Chondrocyte (in vitro differentiated cells): ENCODE data around the gene GDF11. TPM values are rescaled to one million over a fixed set of nuclear protein-coding genes. Genes with fewer than 3 reads are reported as not detected.

Experiments
- DNase-seq: peaks from one replicate; pipeline ENCODE4 v3.0.0; 2021; ENCODE audit warnings: mixed read lengths, low spot score
- H3K27ac Mint-ChIP-seq: one replicate; pipeline ENCODE4 v1.8.0; 2021; ENCODE audit warnings: mild to moderate bottlenecking, moderate library complexity, mixed read lengths; ENCODE audit not compliant: unreplicated experiment
- H3K27me3 Mint-ChIP-seq: 2 replicates; pipeline ENCODE4 v1.8.0; 2021; ENCODE audit warnings: low read depth, mixed read lengths
- H3K36me3 Mint-ChIP-seq: 2 replicates; pipeline ENCODE4 v1.8.0; 2021; ENCODE audit warnings: low read depth, mixed read lengths
- H3K4me1 Mint-ChIP-seq: 2 replicates; pipeline ENCODE4 v1.8.0; 2021; ENCODE audit warnings: low read depth, mild to moderate bottlenecking, mixed read lengths
- H3K4me3 Mint-ChIP-seq: one replicate; pipeline ENCODE4 v1.8.0; 2021; ENCODE audit warnings: mild to moderate bottlenecking, moderate library complexity, mixed read lengths; ENCODE audit not compliant: unreplicated experiment
- H3K9me3 Mint-ChIP-seq: 2 replicates; pipeline ENCODE4 v1.8.0; 2021; ENCODE audit warnings: low read depth, mixed read lengths
- CTCF ChIP-seq: fragments of 200-600 bp; sonication (generic); IDR thresholded peaks from 2 replicates; pipeline ENCODE4 v1.5.0; 2021; ENCODE audit warnings: antibody characterized with exemption, mild to moderate bottlenecking, moderate library complexity
- total RNA-seq: library from RNA; stranded (reverse); gene quantifications from 3 replicates; pipeline ENCODE4 v1.2.1, GENCODE V29; 2021

Gene GDF11
- total RNA-seq, 1 donor from 2014 or later, result 18.3 TPM

- TF ChIP-seq CTCF, result no peak
- H3K4me1 Mint-ChIP-seq, result peaks cover 30% of the 10 kb centered on the region
- H3K36me3 Mint-ChIP-seq, result no peaks in the 10 kb centered on the region
- H3K27ac Mint-ChIP-seq, result no peak overlapping the region
- no peaks in the 10 kb centered on the region for H3K27me3 Mint-ChIP-seq
- H3K4me3 Mint-ChIP-seq, result no peak overlapping the region
- DNase-seq, result no peak
- H3K9me3 Mint-ChIP-seq, result no peaks in the 10 kb centered on the region
Observed at GRCh38 chr12:55733858-55734257, 9.1 kb upstream of the GDF11 start.

- H3K36me3 Mint-ChIP-seq, result no peaks in the 10 kb centered on the region
- H3K27me3 Mint-ChIP-seq, result no peaks in the 10 kb centered on the region
- no peak for DNase-seq
- no peak overlapping the region for H3K4me3 Mint-ChIP-seq
- H3K4me1 Mint-ChIP-seq, result peaks cover 29% of the 10 kb centered on the region
- no peak overlapping the region for H3K27ac Mint-ChIP-seq
- no peak for TF ChIP-seq CTCF
- H3K9me3 Mint-ChIP-seq, result no peaks in the 10 kb centered on the region
Observed at GRCh38 chr12:55734595-55734994, 8.3 kb upstream of the GDF11 start.

- TF ChIP-seq CTCF, result no peak
- Mint-ChIP-seq H3K4me1 (peaks cover 16% of the 10 kb centered on the region), H3K9me3 (no peaks in the 10 kb centered on the region), H3K4me3 (no peak overlapping the region), H3K27me3 (no peaks in the 10 kb centered on the region), H3K36me3 (no peaks in the 10 kb centered on the region), H3K27ac (no peak overlapping the region)
- DNase-seq, result no peak
Observed at GRCh38 chr12:55736076-55736475, 6.8 kb upstream of the GDF11 start.

- Mint-ChIP-seq H3K9me3 (no peaks in the 10 kb centered on the region), H3K4me1 (peaks cover 16% of the 10 kb centered on the region), H3K36me3 (no peaks in the 10 kb centered on the region), H3K27me3 (no peaks in the 10 kb centered on the region), H3K27ac (peak overlapping the region; percentile 69), H3K4me3 (no peak overlapping the region)
- no peak for DNase-seq
- TF ChIP-seq CTCF, result peak; percentile 79
Observed at GRCh38 chr12:55736780-55737580, 5.9 kb upstream of the GDF11 start.

GRCh38 chr12:55737581-55738122 is 5.3 kb upstream of the GDF11 start:
- Mint-ChIP-seq H3K36me3 (no peaks in the 10 kb centered on the region), H3K4me3 (peak overlapping the region; percentile 77), H3K27ac (peak overlapping the region; percentile 85), H3K4me1 (peaks cover 19% of the 10 kb centered on the region), H3K9me3 (no peaks in the 10 kb centered on the region), H3K27me3 (no peaks in the 10 kb centered on the region)
- no peak for DNase-seq
- TF ChIP-seq CTCF, result peak; percentile 49
